GM12892 (cell line): ENCODE data around the gene ATP2B2.

ENCODE experiments used
- DNase-seq: peaks from one replicate; pipeline ENCODE4 v3.0.0; 2011; ENCODE audit not compliant: insufficient read length
- FAIRE-seq: peaks from 2 replicates; lab custom pipeline; 2011; peaks lifted over from hg19 to GRCh38; lab: Jason Lieb, UNC
- POLR2A ChIP-seq: IDR thresholded peaks from 2 replicates; pipeline ENCODE4 v1.6.1; 2011; ENCODE audit warnings: low read depth, low read length, control low read depth
- POLR2AphosphoS5 ChIP-seq: IDR thresholded peaks from 2 replicates; pipeline ENCODE4 v1.6.1; 2011; ENCODE audit warnings: low read depth, low read length, control low read depth
- TAF1 ChIP-seq: IDR thresholded peaks from 2 replicates; pipeline ENCODE4 v1.6.1; 2011; ENCODE audit warnings: low read depth, mild to moderate bottlenecking, control low read depth, low read length, borderline replicate concordance

The ATP2B2 gene

GRCh38 chr3:10527295-10528001 is 22.1 kb upstream of the ATP2B2 start:
- DNase-seq: no peak
- FAIRE-seq: no peak
- no peak for TF ChIP-seq TAF1
- no peak for TF ChIP-seq POLR2AphosphoS5
- TF ChIP-seq POLR2A: no peak

GRCh38 chr3:10526366-10526765 is 21.0 kb upstream of the ATP2B2 start:
- DNase-seq (no peak), FAIRE-seq (no peak)
- no peak for TF ChIP-seq POLR2AphosphoS5
- TF ChIP-seq POLR2A: no peak
- TF ChIP-seq TAF1: no peak

GRCh38 chr3:10524799-10525301 is 19.5 kb upstream of the ATP2B2 start:
- TF ChIP-seq POLR2AphosphoS5: no peak
- no peak for TF ChIP-seq TAF1
- no peak for TF ChIP-seq POLR2A
- FAIRE-seq: no peak

GRCh38 chr3:10524270-10524669 is 18.9 kb upstream of the ATP2B2 start:
- TF ChIP-seq TAF1 (no peak), POLR2AphosphoS5 (no peak), POLR2A (no peak)
- FAIRE-seq (no peak), DNase-seq (no peak)

More at GRCh38 chr3:10524799-10525301, 19.5 kb upstream of the ATP2B2 start:
- DNase-seq: no peak

- DNase-seq (no peak), FAIRE-seq (no peak)
- TF ChIP-seq TAF1: no peak
- no peak for TF ChIP-seq POLR2AphosphoS5
- TF ChIP-seq POLR2A: no peak
Observed at GRCh38 chr3:10523561-10523960, 18.2 kb upstream of the ATP2B2 start.

- no peak for FAIRE-seq
- DNase-seq: no peak
- no peak for TF ChIP-seq TAF1
- TF ChIP-seq POLR2A: no peak
- no peak for TF ChIP-seq POLR2AphosphoS5
Observed at GRCh38 chr3:10522646-10523303, 17.4 kb upstream of the ATP2B2 start.

GRCh38 chr3:10521772-10522441 is 16.5 kb upstream of the ATP2B2 start:
- no peak for DNase-seq
- no peak for FAIRE-seq
- TF ChIP-seq POLR2A (no peak), POLR2AphosphoS5 (no peak), TAF1 (no peak)

- FAIRE-seq: no peak
Observed at GRCh38 chr3:10520072-10520471, 14.7 kb upstream of the ATP2B2 start.

GRCh38 chr3:10519236-10519635 is 13.8 kb upstream of the ATP2B2 start:
- DNase-seq: no peak
- TF ChIP-seq TAF1 (no peak), POLR2A (no peak), POLR2AphosphoS5 (no peak)
- no peak for FAIRE-seq

More at GRCh38 chr3:10520072-10520471, 14.7 kb upstream of the ATP2B2 start:
- TF ChIP-seq TAF1 (no peak), POLR2A (no peak), POLR2AphosphoS5 (no peak)
- no peak for DNase-seq

GRCh38 chr3:10518506-10519150 is 13.2 kb upstream of the ATP2B2 start:
- DNase-seq (no peak), FAIRE-seq (no peak)
- TF ChIP-seq POLR2AphosphoS5 (no peak), POLR2A (no peak), TAF1 (no peak)

- DNase-seq: no peak
- FAIRE-seq: no peak
- TF ChIP-seq POLR2AphosphoS5 (no peak), TAF1 (no peak), POLR2A (no peak)
Observed at GRCh38 chr3:10517627-10518026, 12.2 kb upstream of the ATP2B2 start.
